GM10847 (cell line): Measurements from ENCODE around the gene C1QTNF5.

Source experiments
- POLR2A ChIP-seq: IDR thresholded peaks from 2 replicates; pipeline ENCODE4 v1.6.1; 2011; ENCODE audit not compliant: insufficient read length; ENCODE audit errors: extremely low read depth

The C1QTNF5 gene

GRCh38 chr11:119375337-119376196, 34.9 kb upstream of the C1QTNF5 start:
- TF ChIP-seq POLR2A = no peak

- TF ChIP-seq POLR2A = no peak
These were observed 34.1 kb upstream of the C1QTNF5 start for GRCh38 chr11:119374632-119375336.

- no peak for TF ChIP-seq POLR2A
These were observed 33.4 kb upstream of the C1QTNF5 start for GRCh38 chr11:119373921-119374631.

GRCh38 chr11:119373059-119373920, 32.6 kb upstream of the C1QTNF5 start:
- no peak for TF ChIP-seq POLR2A

GRCh38 chr11:119372260-119373058, 31.8 kb upstream of the C1QTNF5 start:
- no peak for TF ChIP-seq POLR2A

GRCh38 chr11:119371778-119372182, 31.1 kb upstream of the C1QTNF5 start:
- TF ChIP-seq POLR2A = no peak

- no peak for TF ChIP-seq POLR2A
These were observed 30.5 kb upstream of the C1QTNF5 start for GRCh38 chr11:119371067-119371601.

GRCh38 chr11:119370486-119371046, 29.9 kb upstream of the C1QTNF5 start:
- TF ChIP-seq POLR2A = no peak

GRCh38 chr11:119369132-119369925, 28.6 kb upstream of the C1QTNF5 start:
- TF ChIP-seq POLR2A = no peak

GRCh38 chr11:119368121-119369034, 27.7 kb upstream of the C1QTNF5 start:
- no peak for TF ChIP-seq POLR2A

GRCh38 chr11:119367661-119368120, 27.0 kb upstream of the C1QTNF5 start:
- no peak for TF ChIP-seq POLR2A
